Measurements from ENCODE around the gene PPP1R8.

DNA sequence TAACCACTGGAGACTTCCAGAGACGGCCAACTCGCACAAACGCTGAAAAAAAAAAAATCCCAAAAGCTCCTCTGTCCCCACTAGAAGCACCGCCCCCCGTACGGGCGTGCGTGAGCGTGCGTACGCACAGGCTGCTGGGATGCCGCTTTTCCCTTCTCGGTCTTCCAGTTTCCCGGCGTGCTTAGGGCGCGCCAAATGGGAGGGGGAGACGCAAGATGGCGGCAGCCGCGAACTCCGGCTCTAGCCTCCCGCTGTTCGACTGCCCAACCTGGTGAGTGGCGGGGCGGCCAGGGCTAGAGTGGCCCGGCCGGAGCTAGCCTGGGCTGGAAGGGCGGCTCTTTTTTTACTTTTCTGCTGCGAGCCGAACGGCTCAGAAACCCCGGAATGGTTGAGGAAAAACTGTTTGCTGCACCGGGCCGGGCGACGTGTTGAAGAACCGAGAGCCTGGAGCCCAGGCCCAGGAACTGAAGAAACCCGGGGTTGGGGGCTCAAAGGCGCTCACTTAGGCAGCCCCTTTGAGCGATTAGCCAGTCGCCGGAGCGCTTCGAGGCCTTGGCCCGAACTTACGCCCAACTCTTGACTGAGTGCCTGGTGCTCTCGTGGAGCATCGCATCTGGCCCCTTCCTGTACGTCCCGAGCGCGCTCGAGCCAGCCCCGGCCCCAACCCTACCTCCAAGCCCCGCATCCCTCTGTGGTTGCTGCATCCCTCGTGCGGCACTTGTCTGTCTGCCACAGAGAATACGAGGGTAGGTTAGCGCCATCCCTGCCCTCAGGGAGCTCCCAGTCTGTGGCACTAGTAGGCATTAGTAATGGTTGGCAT lies at the start of gene PPP1R8:
- peak; percentile 55 to 76 for TF ChIP-seq POLR2A (IDR thresholded peaks at IDR 0.05)
- TF ChIP-seq POLR2AphosphoS5 (IDR thresholded peaks at IDR 0.05), result peak; percentile 88
- TF ChIP-seq, protein P1, sequence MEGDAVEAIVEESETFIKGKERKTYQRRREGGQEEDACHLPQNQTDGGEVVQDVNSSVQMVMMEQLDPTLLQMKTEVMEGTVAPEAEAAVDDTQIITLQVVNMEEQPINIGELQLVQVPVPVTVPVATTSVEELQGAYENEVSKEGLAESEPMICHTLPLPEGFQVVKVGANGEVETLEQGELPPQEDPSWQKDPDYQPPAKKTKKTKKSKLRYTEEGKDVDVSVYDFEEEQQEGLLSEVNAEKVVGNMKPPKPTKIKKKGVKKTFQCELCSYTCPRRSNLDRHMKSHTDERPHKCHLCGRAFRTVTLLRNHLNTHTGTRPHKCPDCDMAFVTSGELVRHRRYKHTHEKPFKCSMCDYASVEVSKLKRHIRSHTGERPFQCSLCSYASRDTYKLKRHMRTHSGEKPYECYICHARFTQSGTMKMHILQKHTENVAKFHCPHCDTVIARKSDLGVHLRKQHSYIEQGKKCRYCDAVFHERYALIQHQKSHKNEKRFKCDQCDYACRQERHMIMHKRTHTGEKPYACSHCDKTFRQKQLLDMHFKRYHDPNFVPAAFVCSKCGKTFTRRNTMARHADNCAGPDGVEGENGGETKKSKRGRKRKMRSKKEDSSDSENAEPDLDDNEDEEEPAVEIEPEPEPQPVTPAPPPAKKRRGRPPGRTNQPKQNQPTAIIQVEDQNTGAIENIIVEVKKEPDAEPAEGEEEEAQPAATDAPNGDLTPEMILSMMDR (IDR thresholded peaks at IDR 0.05), result peak in 1 of 4 experiments; percentile 23
- no peak for TF ChIP-seq EP300 (IDR thresholded peaks at IDR 0.05)
